ENCODE measurements around the gene INHBC.

- TF ChIP-seq POLR2A (IDR thresholded peaks at IDR 0.05) (no peak), CTCF (IDR thresholded peaks at IDR 0.05) (no peak)
Observed at GRCh38 chr12:57465747-57466505, 31.3 kb downstream of the INHBC start.

All from sigmoid colon (tissue), 3 donors.